ENCODE results near the gene PSME3IP1. TPM values are rescaled to one million over a fixed set of nuclear protein-coding genes. Genes with fewer than 3 reads are reported as not detected.
A peak's percentile ranks its signal among the peaks of the same experiment; 100 is the strongest.
"Not testable (repeated sequence)": the region's sequence is repeated elsewhere in the genome, so short reads cannot be mapped to it uniquely, and the experiment has no call there.

PSME3IP1 gene
- total RNA-seq, 2 experiments from 2014 or later = 106 to 113 TPM

DNA sequence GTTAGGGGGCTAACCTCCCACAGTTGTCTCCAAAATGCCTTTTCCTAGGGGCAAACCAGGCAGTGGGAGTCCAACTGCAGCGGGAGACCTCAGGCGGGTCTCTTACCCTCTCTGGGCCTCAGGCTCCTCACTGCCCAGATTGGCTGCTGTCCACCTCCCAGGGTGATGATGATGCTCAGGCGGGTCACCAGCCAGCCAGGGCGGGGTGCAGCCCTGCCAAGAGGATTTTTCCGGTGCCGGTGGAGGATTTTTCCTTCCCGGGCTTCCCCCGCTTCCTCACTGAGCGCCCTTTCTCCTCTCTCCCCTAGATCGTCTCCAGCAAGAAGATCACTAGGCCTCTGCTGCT lies 70.7 kb downstream of the PSME3IP1 start:
- no peak for ATAC-seq
- H3K9me3 Mint-ChIP-seq (ENCODE audit: insufficient read depth) = no peaks in the 10 kb centered on the region
- peaks cover 2% of the 10 kb centered on the region for H3K4me1 Mint-ChIP-seq (ENCODE audit: low read depth)
- no peaks in the 10 kb centered on the region for H3K36me3 Mint-ChIP-seq (ENCODE audit: low read depth)
- POLR2A ChIA-PET = no interaction called here
- DNase-seq = no peak
- no peaks in the 10 kb centered on the region for H3K27me3 Mint-ChIP-seq (ENCODE audit: low read depth)
- no peak overlapping the region for H3K4me3 Mint-ChIP-seq
- CTCF ChIA-PET = interaction anchor here (1.2 kb wide), 1 partner anchor 22 kb away, joined by 4 read pairs; no protein-coding TSS in a partner anchor
- no peak overlapping the region for H3K27ac Mint-ChIP-seq

- Mint-ChIP-seq H3K27ac (no peak overlapping the region), H3K4me3 (no peak overlapping the region), H3K4me1 (ENCODE audit: low read depth) (peaks cover 2% of the 10 kb centered on the region), H3K36me3 (ENCODE audit: low read depth) (no peaks in the 10 kb centered on the region), H3K27me3 (ENCODE audit: low read depth) (peaks cover 4% of the 10 kb centered on the region), H3K9me3 (ENCODE audit: insufficient read depth) (no peaks in the 10 kb centered on the region)
- ChIA-PET CTCF (interaction anchor here (1.0 to 4.0 kb wide), 4 partner anchors 13 to 29 kb away, joined by 3 to 13 read pairs (median 4); no protein-coding TSS in a partner anchor), POLR2A (no interaction called here)
- ATAC-seq (no peak), DNase-seq (no peak)
These were observed 72.2 kb downstream of the PSME3IP1 start for GRCh38 chr16:57113664-57114063.

- no peak for ATAC-seq
- POLR2A ChIA-PET = no interaction called here
- H3K27me3 Mint-ChIP-seq (ENCODE audit: low read depth) = peaks cover 4% of the 10 kb centered on the region
These were observed 72.8 kb downstream of the PSME3IP1 start for GRCh38 chr16:57113042-57113453.

GRCh38 chr16:57112403-57113041 lies 73.3 kb downstream of the PSME3IP1 start:
- H3K36me3 Mint-ChIP-seq (ENCODE audit: low read depth) = no peaks in the 10 kb centered on the region
- no peak for ATAC-seq
- no peak overlapping the region for H3K27ac Mint-ChIP-seq
- DNase-seq = no peak
- H3K9me3 Mint-ChIP-seq (ENCODE audit: insufficient read depth) = no peaks in the 10 kb centered on the region
- POLR2A ChIA-PET = no interaction called here
- peaks cover 4% of the 10 kb centered on the region for H3K27me3 Mint-ChIP-seq (ENCODE audit: low read depth)
- peaks cover 4% of the 10 kb centered on the region for H3K4me1 Mint-ChIP-seq (ENCODE audit: low read depth)
- no peak overlapping the region for H3K4me3 Mint-ChIP-seq
- CTCF ChIA-PET = interaction anchor here (1.0 to 4.0 kb wide), 4 partner anchors 11 to 28 kb away, joined by 3 to 13 read pairs (median 4); no protein-coding TSS in a partner anchor

More at GRCh38 chr16:57113042-57113453, 72.8 kb downstream of the PSME3IP1 start:
- H3K4me3 Mint-ChIP-seq = no peak overlapping the region
- DNase-seq = no peak
- CTCF ChIA-PET = interaction anchor here (1.0 to 4.0 kb wide), 3 partner anchors 13 to 29 kb away, joined by 3 to 13 read pairs (median 4); no protein-coding TSS in a partner anchor
- H3K4me1 Mint-ChIP-seq (ENCODE audit: low read depth) = peaks cover 2% of the 10 kb centered on the region
- H3K9me3 Mint-ChIP-seq (ENCODE audit: insufficient read depth) = no peaks in the 10 kb centered on the region
- H3K27ac Mint-ChIP-seq = no peak overlapping the region
- no peaks in the 10 kb centered on the region for H3K36me3 Mint-ChIP-seq (ENCODE audit: low read depth)

DNA sequence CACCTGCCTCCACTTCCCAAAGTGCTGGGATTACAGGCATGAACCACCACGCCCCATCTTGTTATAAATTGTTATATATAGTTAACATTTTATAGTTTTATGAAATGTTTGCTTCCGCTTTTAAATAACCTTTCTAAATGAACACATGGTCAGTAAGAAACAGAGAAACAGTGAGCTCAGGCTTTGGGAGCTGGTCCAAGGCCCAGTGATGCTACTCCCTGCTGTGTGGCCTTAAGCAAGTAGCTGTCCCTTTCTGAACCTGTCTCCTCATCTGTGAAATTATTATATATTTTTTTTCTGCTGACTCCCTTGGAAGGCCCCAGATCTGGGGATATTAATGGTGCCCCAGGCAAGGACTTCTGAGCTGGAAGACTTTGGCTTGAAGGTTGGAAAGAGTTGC lies 74.4 kb downstream of the PSME3IP1 start:
- no peak for ATAC-seq
- no peak overlapping the region for H3K27ac Mint-ChIP-seq
- CTCF ChIA-PET = interaction anchor here (1.2 to 4.0 kb wide), 3 partner anchors 10 to 27 kb away, joined by 3 to 13 read pairs (median 5); partner anchors contain the start of gene CPNE2
- peaks cover 15% of the 10 kb centered on the region for H3K4me1 Mint-ChIP-seq (ENCODE audit: low read depth)
- no peak overlapping the region for H3K4me3 Mint-ChIP-seq
- peaks cover 4% of the 10 kb centered on the region for H3K27me3 Mint-ChIP-seq (ENCODE audit: low read depth)
- H3K9me3 Mint-ChIP-seq (ENCODE audit: insufficient read depth) = no peaks in the 10 kb centered on the region
- DNase-seq = no peak
- POLR2A ChIA-PET = interaction anchor here (0.6 kb wide), 1 partner anchor 22 kb away, joined by 3 read pairs; no protein-coding TSS in a partner anchor
- H3K36me3 Mint-ChIP-seq (ENCODE audit: low read depth) = no peaks in the 10 kb centered on the region

DNA sequence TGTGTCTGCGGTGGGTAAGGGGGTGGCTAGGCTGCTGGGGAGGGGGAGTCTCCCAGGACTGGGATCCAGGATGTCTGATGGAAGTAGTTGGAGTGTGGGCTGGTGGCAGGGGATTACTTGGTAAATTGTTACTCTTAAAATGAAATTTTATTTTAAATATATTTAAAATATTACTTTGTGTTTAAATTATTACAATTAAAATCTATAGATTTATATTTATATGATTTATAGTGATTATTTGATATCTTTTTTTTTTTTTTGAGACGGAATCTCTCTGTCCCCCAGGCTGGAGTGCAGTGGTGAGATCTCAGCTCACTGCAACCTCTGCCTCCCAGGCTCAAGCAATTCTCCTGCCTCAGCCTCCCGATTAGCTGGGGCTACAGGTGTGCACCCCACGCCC lies 74.9 kb downstream of the PSME3IP1 start:
- no peak for ATAC-seq
- peaks cover 4% of the 10 kb centered on the region for H3K27me3 Mint-ChIP-seq (ENCODE audit: low read depth)
- no peak overlapping the region for H3K27ac Mint-ChIP-seq
- ChIA-PET CTCF (interaction anchor here (1.0 to 4.0 kb wide), 4 partner anchors 10 to 27 kb away, joined by 3 to 13 read pairs (median 4); partner anchors contain the start of gene CPNE2), POLR2A (no interaction called here)
- no peaks in the 10 kb centered on the region for H3K36me3 Mint-ChIP-seq (ENCODE audit: low read depth)
- H3K4me1 Mint-ChIP-seq (ENCODE audit: low read depth) = peaks cover 20% of the 10 kb centered on the region
- no peak overlapping the region for H3K4me3 Mint-ChIP-seq
- no peaks in the 10 kb centered on the region for H3K9me3 Mint-ChIP-seq (ENCODE audit: insufficient read depth)
- DNase-seq = no peak

DNA sequence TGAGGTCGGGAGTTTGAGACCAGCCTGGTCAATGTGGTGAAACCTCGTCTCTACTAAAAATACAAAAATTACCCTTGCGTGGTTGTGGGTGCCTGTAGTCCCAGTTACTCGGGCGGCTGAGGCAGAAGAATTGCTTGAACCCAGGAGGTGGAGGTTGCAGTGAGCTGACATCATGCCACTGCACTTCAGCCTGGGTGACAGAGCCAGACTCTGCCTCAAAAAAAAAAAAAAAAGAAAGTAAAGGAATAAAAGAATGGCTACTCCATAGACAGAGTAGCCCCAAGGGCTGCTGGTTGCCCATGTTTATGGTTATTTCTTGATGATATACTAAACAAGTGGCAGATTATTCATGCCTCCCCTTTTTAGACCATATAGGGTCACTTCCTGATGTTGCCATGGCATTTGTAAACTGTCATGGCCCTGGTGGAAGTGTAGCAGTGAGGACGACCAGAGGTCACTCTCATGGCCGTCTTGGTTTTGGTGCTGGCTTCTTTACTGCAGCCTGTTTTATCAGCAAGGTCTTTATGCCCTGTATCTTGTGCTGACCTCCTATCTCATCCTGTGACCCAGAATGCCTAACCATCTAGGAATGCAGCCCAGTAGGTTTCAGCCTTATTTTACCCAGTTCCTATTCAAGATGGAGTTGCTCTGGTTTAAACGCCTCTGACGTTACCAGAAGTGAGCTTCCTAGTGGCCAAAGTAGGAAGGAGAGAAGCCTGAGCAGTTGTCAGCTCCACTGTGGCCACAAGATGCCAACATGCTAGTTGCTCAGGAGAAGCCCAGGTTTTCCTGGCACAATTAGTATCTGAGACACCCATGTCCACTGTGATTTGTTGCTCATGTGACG lies 76.4 kb downstream of the PSME3IP1 start:
- H3K9me3 Mint-ChIP-seq (ENCODE audit: insufficient read depth); H3K27me3 Mint-ChIP-seq (ENCODE audit: low read depth); H3K36me3 Mint-ChIP-seq (ENCODE audit: low read depth); POLR2A ChIA-PET; H3K27ac Mint-ChIP-seq; DNase-seq; H3K4me3 Mint-ChIP-seq; ATAC-seq: not testable (repeated sequence)
- CTCF ChIA-PET = interaction anchor here (1.0 to 4.0 kb wide), 4 partner anchors 17 to 25 kb away, joined by 3 to 13 read pairs (median 3); partner anchors contain the start of gene CPNE2
- peaks cover 34% of the 10 kb centered on the region for H3K4me1 Mint-ChIP-seq (ENCODE audit: low read depth)

- H3K27ac Mint-ChIP-seq = no peak overlapping the region
- DNase-seq = no peak
- H3K36me3 Mint-ChIP-seq (ENCODE audit: low read depth) = no peaks in the 10 kb centered on the region
- CTCF ChIA-PET = interaction anchor here (1.1 kb wide), 1 partner anchor 24 kb away, joined by 3 read pairs; no protein-coding TSS in a partner anchor
- H3K4me1 Mint-ChIP-seq (ENCODE audit: low read depth) = peaks cover 40% of the 10 kb centered on the region
- POLR2A ChIA-PET = no interaction called here
- H3K27me3 Mint-ChIP-seq (ENCODE audit: low read depth) = peaks cover 4% of the 10 kb centered on the region
- no peak for ATAC-seq
- no peaks in the 10 kb centered on the region for H3K9me3 Mint-ChIP-seq (ENCODE audit: insufficient read depth)
- H3K4me3 Mint-ChIP-seq = no peak overlapping the region
These were observed 77.4 kb downstream of the PSME3IP1 start for GRCh38 chr16:57108432-57108831.

GRCh38 chr16:57107321-57107922 lies 78.4 kb downstream of the PSME3IP1 start:
- ATAC-seq = no peak
- CTCF ChIA-PET = interaction anchor here (1.1 to 1.2 kb wide), 3 partner anchors 15 to 23 kb away, joined by 3 to 7 read pairs (median 4); partner anchors contain the start of gene CPNE2

GRCh38 chr16:57106767-57107166 lies 79.1 kb downstream of the PSME3IP1 start:
- Mint-ChIP-seq H3K36me3 (ENCODE audit: low read depth) (no peaks in the 10 kb centered on the region), H3K27me3 (ENCODE audit: low read depth) (peaks cover 4% of the 10 kb centered on the region), H3K4me1 (ENCODE audit: low read depth) (peaks cover 40% of the 10 kb centered on the region), H3K27ac (peak overlapping the region; percentile 31), H3K4me3 (no peak overlapping the region), H3K9me3 (ENCODE audit: insufficient read depth) (no peaks in the 10 kb centered on the region)
- DNase-seq (no peak), ATAC-seq (no peak)
- CTCF ChIA-PET = interaction anchor here (1.1 to 1.2 kb wide), 3 partner anchors 14 to 23 kb away, joined by 3 to 7 read pairs (median 4); partner anchors contain the start of gene CPNE2
- POLR2A ChIA-PET = no interaction called here

More at GRCh38 chr16:57107321-57107922, 78.4 kb downstream of the PSME3IP1 start:
- Mint-ChIP-seq H3K4me1 (ENCODE audit: low read depth) (peaks cover 40% of the 10 kb centered on the region), H3K36me3 (ENCODE audit: low read depth) (no peaks in the 10 kb centered on the region), H3K9me3 (ENCODE audit: insufficient read depth) (no peaks in the 10 kb centered on the region), H3K27me3 (ENCODE audit: low read depth) (peaks cover 4% of the 10 kb centered on the region), H3K4me3 (no peak overlapping the region), H3K27ac (no peak overlapping the region)
- DNase-seq = no peak
- POLR2A ChIA-PET = interaction anchor here (0.7 kb wide), 1 partner anchor 16 kb away, joined by 4 read pairs; no protein-coding TSS in a partner anchor

DNA sequence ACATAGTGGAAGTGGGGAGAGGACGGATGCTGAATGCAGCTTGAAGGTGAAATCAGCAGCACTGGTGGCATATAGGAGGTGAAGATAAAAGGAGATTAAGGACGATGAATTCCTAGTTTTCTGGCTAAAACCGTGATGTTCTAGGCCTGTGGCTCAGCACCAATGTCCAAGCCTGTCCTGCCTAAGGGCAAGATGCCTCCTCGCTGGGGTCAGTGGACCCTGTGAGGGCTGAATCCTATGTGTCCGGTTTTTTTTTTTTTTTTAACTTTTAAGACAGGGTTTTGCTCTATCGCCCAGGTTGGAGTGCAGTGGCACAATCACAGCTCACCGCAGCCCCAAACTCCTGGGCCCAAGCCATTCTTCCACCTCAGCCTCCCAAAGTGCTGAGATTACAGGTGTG lies 80.7 kb downstream of the PSME3IP1 start:
- ATAC-seq (no peak), DNase-seq (no peak)
- CTCF ChIA-PET = interaction anchor here (1.6 to 1.9 kb wide), 2 partner anchors 13 to 80 kb away, joined by 3 to 5 read pairs; partner anchors contain the start of genes CPNE2, PSME3IP1 and RSPRY1
- POLR2A ChIA-PET = no interaction called here
- no peaks in the 10 kb centered on the region for H3K36me3 Mint-ChIP-seq (ENCODE audit: low read depth)
- H3K27me3 Mint-ChIP-seq (ENCODE audit: low read depth) = peaks cover 4% of the 10 kb centered on the region
- peak overlapping the region; percentile 73 for H3K27ac Mint-ChIP-seq
- H3K9me3 Mint-ChIP-seq (ENCODE audit: insufficient read depth) = no peaks in the 10 kb centered on the region
- H3K4me3 Mint-ChIP-seq = peak overlapping the region; percentile 21
- peaks cover 40% of the 10 kb centered on the region for H3K4me1 Mint-ChIP-seq (ENCODE audit: low read depth)

Measured in activated CD8-positive, alpha-beta T cell treated with anti-CD3 and anti-CD28 coated beads, Interleukin-2, amount 10 ng/mL, durations not matched to agents 7 days and 5 days (primary cell).